HG03354 (cell line): Measurements from ENCODE around the gene IL17F.

Source experiments
- ATAC-seq: cut with Tn5 transposase; IDR thresholded peaks from one replicate; pipeline ENCODE4 v1.9.1; 2021; ENCODE audit warnings: mild to moderate bottlenecking; ENCODE audit not compliant: unreplicated experiment, poor library complexity, severe bottlenecking

IL17F gene

GRCh38 chr6:52251113-52251512 lies 6.8 kb upstream of the IL17F start:
- ATAC-seq: no peak

GRCh38 chr6:52249078-52249477 lies 4.8 kb upstream of the IL17F start:
- no peak for ATAC-seq

GRCh38 chr6:52245425-52245824 lies 1.1 kb upstream of the IL17F start:
- ATAC-seq: no peak

GRCh38 chr6:52243282-52243893 lies 912 bp downstream of the IL17F start:
- ATAC-seq: no peak

GRCh38 chr6:52241819-52242218 lies 2.5 kb downstream of the IL17F start:
- ATAC-seq: no peak

GRCh38 chr6:52233975-52234823 lies 10.1 kb downstream of the IL17F start:
- ATAC-seq: peak; percentile 78

GRCh38 chr6:52233005-52233404 lies 11.3 kb downstream of the IL17F start:
- no peak for ATAC-seq

- ATAC-seq: no peak
Observed at GRCh38 chr6:52231406-52232127, 12.7 kb downstream of the IL17F start.

- ATAC-seq: no peak
Observed at GRCh38 chr6:52230685-52231084, 13.6 kb downstream of the IL17F start.

GRCh38 chr6:52227495-52227894 lies 16.8 kb downstream of the IL17F start:
- ATAC-seq: peak; percentile 100

GRCh38 chr6:52221302-52221701 lies 23.0 kb downstream of the IL17F start:
- peak; percentile 94 for ATAC-seq

GRCh38 chr6:52217761-52218160 lies 26.5 kb downstream of the IL17F start:
- no peak for ATAC-seq

GRCh38 chr6:52216932-52217575 lies 27.2 kb downstream of the IL17F start:
- ATAC-seq: no peak

GRCh38 chr6:52215787-52216186 lies 28.5 kb downstream of the IL17F start:
- ATAC-seq: no peak

GRCh38 chr6:52213127-52213526 lies 31.2 kb downstream of the IL17F start:
- no peak for ATAC-seq

- ATAC-seq: peak; percentile 88
Observed at GRCh38 chr6:52210227-52210626, 34.1 kb downstream of the IL17F start.

- ATAC-seq: peak; percentile 51
Observed at GRCh38 chr6:52209770-52210169, 34.5 kb downstream of the IL17F start.

- ATAC-seq: no peak
Observed at GRCh38 chr6:52208612-52209011, 35.7 kb downstream of the IL17F start.

- no peak for ATAC-seq
Observed at GRCh38 chr6:52207066-52207465, 37.2 kb downstream of the IL17F start.

GRCh38 chr6:52201493-52201892 lies 42.8 kb downstream of the IL17F start:
- no peak for ATAC-seq
